Mesenchymal stem cell (in vitro differentiated cells and primary cell): ENCODE results near the gene PRSS38.

Experiments used
- DNase-seq: peaks from one replicate; pipeline ENCODE4 v3.0.0-alpha.2; 2013
- H2AFZ ChIP-seq: one replicate; pipeline ENCODE4 v1.6.1; 2013; ENCODE audit warnings: low read depth, mild to moderate bottlenecking, control low read depth, inconsistent platforms, low read length, moderate library complexity
- H2AK5ac ChIP-seq: 2 replicates; pipeline ENCODE4 v1.6.1; 2013; ENCODE audit warnings: low read length, moderate library complexity, mild to moderate bottlenecking, inconsistent platforms; ENCODE audit not compliant: severe bottlenecking
- H2BK120ac ChIP-seq: one replicate; pipeline ENCODE4 v1.6.1; 2013; ENCODE audit warnings: low read depth, mild to moderate bottlenecking, inconsistent platforms, low read length, moderate library complexity
- H2BK12ac ChIP-seq, 2 experiments: one replicate each; pipeline ENCODE4 v1.6.1; 2013; ENCODE audit warnings: inconsistent platforms in 2 of 2, low read length in 2 of 2, mild to moderate bottlenecking in 2 of 2, moderate library complexity in 2 of 2, control low read depth in 1 of 2
- H2BK15ac ChIP-seq: one replicate; pipeline ENCODE4 v1.6.1; 2013; ENCODE audit warnings: mild to moderate bottlenecking, low read depth, inconsistent platforms; ENCODE audit not compliant: poor library complexity, severe bottlenecking
- H2BK5ac ChIP-seq: 2 replicates; pipeline ENCODE4 v1.6.1; 2013; ENCODE audit warnings: low read depth, mild to moderate bottlenecking, low read length, control low read depth, inconsistent platforms; ENCODE audit not compliant: poor library complexity, severe bottlenecking
- H3K14ac ChIP-seq, 2 experiments: one replicate each; pipeline ENCODE4 v1.6.1; 2013; ENCODE audit warnings: inconsistent platforms in 2 of 2, low read length in 2 of 2, control low read depth in 1 of 2, mild to moderate bottlenecking in 1 of 2, moderate library complexity in 1 of 2
- H3K18ac ChIP-seq, 2 experiments: one replicate each; pipeline ENCODE4 v1.6.1; 2013; ENCODE audit warnings: inconsistent platforms in 2 of 2, low read length in 2 of 2, control low read depth in 1 of 2, low read depth in 1 of 2, mild to moderate bottlenecking in 1 of 2
- H3K23ac ChIP-seq, 2 experiments: one replicate each; pipeline ENCODE4 v1.6.1; 2013; ENCODE audit warnings: inconsistent platforms in 2 of 2, low read length in 2 of 2, mild to moderate bottlenecking in 2 of 2, moderate library complexity in 2 of 2, control low read depth in 1 of 2
- H3K27ac ChIP-seq: 2 replicates; pipeline ENCODE4 v1.5.1; 2013; ENCODE audit warnings: mild to moderate bottlenecking, moderate library complexity, low read length, control low read depth, inconsistent platforms; ENCODE audit not compliant: poor library complexity, severe bottlenecking
- H3K27me3 ChIP-seq, 2 experiments: 2 replicates each; pipeline versions ENCODE4 v1.6.1 to v1.7.0; 2013; ENCODE audit warnings: low read length in 2 of 2, mild to moderate bottlenecking in 2 of 2, moderate library complexity in 2 of 2, control low read depth in 1 of 2, inconsistent platforms in 1 of 2; ENCODE audit not compliant: control insufficient read depth in 1 of 2, insufficient read depth in 1 of 2
- H3K36me3 ChIP-seq, 2 experiments: 2 replicates each; pipeline versions ENCODE4 v1.6.1 to v1.7.0; 2013; ENCODE audit warnings: low read length in 2 of 2, control low read depth in 1 of 2, inconsistent platforms in 1 of 2, low read depth in 1 of 2, mild to moderate bottlenecking in 1 of 2; ENCODE audit not compliant: insufficient read depth in 2 of 2, control insufficient read depth in 1 of 2
- H3K4ac ChIP-seq, 2 experiments: one replicate each; pipeline ENCODE4 v1.6.1; 2013; ENCODE audit warnings: inconsistent platforms in 2 of 2, low read length in 2 of 2, mild to moderate bottlenecking in 2 of 2, moderate library complexity in 2 of 2, control low read depth in 1 of 2, low read depth in 1 of 2
- H3K4me1 ChIP-seq: 2 replicates; pipeline ENCODE4 v1.6.1; 2013; ENCODE audit warnings: low read depth, low read length, control low read depth; ENCODE audit not compliant: control insufficient read depth, insufficient read depth
- H3K4me2 ChIP-seq: 2 replicates; pipeline ENCODE4 v1.6.1; 2013; ENCODE audit warnings: low read length, mild to moderate bottlenecking, inconsistent platforms; ENCODE audit not compliant: poor library complexity, severe bottlenecking
- H3K4me3 ChIP-seq, 2 experiments: 2 replicates each; pipeline versions ENCODE4 v1.5.1 to v1.7.0; 2013; ENCODE audit warnings: low read length in 2 of 2, mild to moderate bottlenecking in 2 of 2, control low read depth in 1 of 2, low read depth in 1 of 2; ENCODE audit not compliant: insufficient read depth in 1 of 2
- H3K79me1 ChIP-seq: replicated peaks from 2 replicates; pipeline ENCODE4 v1.6.1; 2013; ENCODE audit warnings: mild to moderate bottlenecking, control low read depth, low read length, inconsistent platforms; ENCODE audit not compliant: poor library complexity, severe bottlenecking
- H3K9ac ChIP-seq: 2 replicates; pipeline ENCODE4 v1.7.0; 2013; ENCODE audit warnings: mild to moderate bottlenecking, low read length, moderate library complexity
- H3K9me3 ChIP-seq: 2 replicates; pipeline ENCODE4 v1.7.0; 2013; ENCODE audit warnings: mild to moderate bottlenecking, low read length; ENCODE audit not compliant: control insufficient read depth
- H4K8ac ChIP-seq: one replicate; pipeline ENCODE4 v1.6.1; 2013; ENCODE audit warnings: inconsistent platforms, mild to moderate bottlenecking, low read length, moderate library complexity
- H4K91ac ChIP-seq: one replicate; pipeline ENCODE4 v1.6.1; 2013; ENCODE audit warnings: mild to moderate bottlenecking, low read length, inconsistent platforms
- whole genome bisulfite sequencing: methylation state at CpG from one replicate; pipeline ENCODE4 v1.1.7; 2013; ENCODE audit warnings: mixed read lengths; 5-methylcytosine and 5-hydroxymethylcytosine counted together

PRSS38 gene

DNA sequence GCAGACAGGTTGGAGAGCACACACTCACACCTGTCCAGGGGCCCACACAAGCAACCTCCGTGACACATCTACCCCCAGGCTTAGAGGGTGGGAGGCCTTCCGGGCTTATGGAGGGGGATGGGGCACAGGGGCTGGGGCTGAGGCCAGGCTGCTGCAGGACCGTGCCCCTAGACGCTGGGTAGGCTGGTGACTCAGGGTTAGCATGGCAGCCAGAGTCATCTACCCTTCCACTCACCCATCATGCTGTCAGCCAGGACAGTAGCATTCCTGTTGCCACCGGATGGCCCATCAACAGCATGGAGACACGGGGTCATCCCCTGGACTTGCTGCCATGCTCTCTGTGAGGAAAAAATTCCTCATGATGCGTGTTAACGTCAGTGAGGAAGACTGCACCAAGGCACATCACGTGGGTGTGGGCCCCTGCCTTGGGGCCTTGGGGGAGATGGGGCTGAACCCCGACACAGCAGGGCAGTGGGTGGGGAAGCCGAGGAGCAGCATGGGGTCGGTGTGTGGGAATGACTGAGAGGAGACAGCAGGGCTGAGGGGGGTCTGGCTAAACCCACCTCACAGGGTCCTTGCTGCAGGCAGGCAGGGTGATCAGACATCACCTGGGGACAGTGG lies 79.5 kb downstream of the PRSS38 start:
- no peak overlapping the region for H3K4me2 ChIP-seq
- H3K27ac ChIP-seq: no peak overlapping the region
- no peak overlapping the region for H2BK120ac ChIP-seq
- no peak overlapping the region for H2BK15ac ChIP-seq
- no peak overlapping the region for H4K8ac ChIP-seq
- H3K4me1 ChIP-seq: peaks cover 50% of the 10 kb centered on the region
- H4K91ac ChIP-seq: no peak overlapping the region
- no peak overlapping the region for H2BK12ac ChIP-seq
- H2AK5ac ChIP-seq: peak overlapping the region; percentile 57
- H3K18ac ChIP-seq: no peak overlapping the region
- no peak overlapping the region for H3K23ac ChIP-seq
- H3K4ac ChIP-seq: no peak overlapping the region
- no peak overlapping the region for H2BK5ac ChIP-seq
- no peak overlapping the region for H3K4me3 ChIP-seq
- no peaks in the 10 kb centered on the region for H3K9me3 ChIP-seq
- H2AFZ ChIP-seq: no peak overlapping the region
- DNase-seq: no peak
- H3K14ac ChIP-seq: no peak overlapping the region
- H3K36me3 ChIP-seq: no peaks in the 10 kb centered on the region
- peaks cover 0 to 27% of the 10 kb centered on the region in 2 experiments for H3K27me3 ChIP-seq
- H3K79me1 ChIP-seq: no peaks in the 10 kb centered on the region
- no peak overlapping the region for H3K9ac ChIP-seq
- WGBS: 90% methylated on average over 12 of the region's 12 CpGs
